Keratinocyte (primary cell): ENCODE data around the gene CDH16. TPM values are rescaled to one million over a fixed set of nuclear protein-coding genes. Genes with fewer than 3 reads are reported as not detected.

Experiments used
- DNase-seq: peaks from one replicate; pipeline ENCODE4 v3.0.0-alpha.2; 2011; ENCODE audit warnings: low read depth, missing footprints, low spot score
- FAIRE-seq: peaks from 2 replicates; lab custom pipeline; 2011; peaks lifted over from hg19 to GRCh38; lab: Jason Lieb, UNC
- H2AFZ ChIP-seq: 2 replicates; pipeline ENCODE4 v1.6.0; 2012; ENCODE audit warnings: low read length, control low read depth, inconsistent platforms; ENCODE audit not compliant: control insufficient read depth
- H3K27ac ChIP-seq: 2 replicates; pipeline ENCODE4 v1.5.1; 2011; ENCODE audit warnings: low read length; ENCODE audit not compliant: control insufficient read depth, insufficient read depth
- H3K27me3 ChIP-seq: 3 replicates; pipeline ENCODE4 v1.6.0; 2011; ENCODE audit warnings: low read length; ENCODE audit not compliant: control insufficient read depth, insufficient read depth; ENCODE audit errors: extremely low read depth
- H3K36me3 ChIP-seq, 2 experiments: 2 replicates in 1 of 2; 3 replicates in 1 of 2; pipeline ENCODE4 v1.5.1; 2011; ENCODE audit warnings: low read length in 2 of 2, mild to moderate bottlenecking in 1 of 2; ENCODE audit not compliant: control insufficient read depth in 2 of 2, insufficient read depth in 2 of 2; ENCODE audit errors: extremely low read depth in 1 of 2
- H3K4me1 ChIP-seq: 3 replicates; pipeline ENCODE4 v1.5.1; 2011; ENCODE audit warnings: low read length; ENCODE audit not compliant: control insufficient read depth, insufficient read depth; ENCODE audit errors: extremely low read depth
- H3K4me2 ChIP-seq: 3 replicates; pipeline ENCODE4 v1.6.0; 2011; ENCODE audit warnings: low read depth, low read length; ENCODE audit not compliant: control insufficient read depth, insufficient read depth; ENCODE audit errors: extremely low read depth
- H3K4me3 ChIP-seq, 3 experiments: fragments of 200-600 bp in 1 of 3; sonication (generic) in 1 of 3; 2 replicates in 2 of 3; 3 replicates in 1 of 3; pipeline ENCODE4 v1.5.1; 2011 to 2016; ENCODE audit warnings: low read length in 3 of 3, mild to moderate bottlenecking in 3 of 3, control low read depth in 2 of 3, inconsistent platforms in 1 of 3, low read depth in 1 of 3, mixed read lengths in 1 of 3, mixed run types in 1 of 3, moderate library complexity in 1 of 3; ENCODE audit not compliant: control insufficient read depth in 2 of 3, insufficient read depth in 2 of 3; ENCODE audit errors: extremely low read depth in 1 of 3
- H3K79me2 ChIP-seq: 2 replicates; pipeline ENCODE4 v1.6.0; 2012; ENCODE audit warnings: low read length; ENCODE audit not compliant: control insufficient read depth, insufficient read depth
- H3K9ac ChIP-seq: 3 replicates; pipeline ENCODE4 v1.6.0; 2011; ENCODE audit warnings: low read length; ENCODE audit not compliant: control insufficient read depth, insufficient read depth; ENCODE audit errors: extremely low read depth
- H3K9me1 ChIP-seq: 3 replicates; pipeline ENCODE4 v1.6.0; 2011; ENCODE audit warnings: low read length; ENCODE audit not compliant: control insufficient read depth, insufficient read depth; ENCODE audit errors: extremely low read depth
- H3K9me3 ChIP-seq: 2 replicates; pipeline ENCODE4 v1.5.1; 2012; ENCODE audit warnings: low read depth, low read length; ENCODE audit not compliant: control insufficient read depth
- H4K20me1 ChIP-seq: 3 replicates; pipeline ENCODE4 v1.6.0; 2011; ENCODE audit warnings: low read length; ENCODE audit not compliant: control insufficient read depth, insufficient read depth; ENCODE audit errors: extremely low read depth
- CTCF ChIP-seq, 3 experiments: IDR thresholded peaks in 1 of 3; conservative IDR thresholded peaks in 1 of 3; optimal IDR thresholded peaks in 1 of 3; 2 replicates in 2 of 3; 3 replicates in 1 of 3; pipeline versions ENCODE3 to v1.5.1; 2011; ENCODE audit warnings: low read length in 3 of 3, mild to moderate bottlenecking in 3 of 3, moderate library complexity in 2 of 3, control low read depth in 1 of 3, inconsistent platforms in 1 of 3; ENCODE audit not compliant: insufficient read depth in 2 of 3; ENCODE audit errors: extremely low read depth in 1 of 3
- EZH2 ChIP-seq: IDR thresholded peaks from one replicate; pipeline ENCODE4 v1.6.1; 2012; ENCODE audit warnings: inconsistent platforms, mild to moderate bottlenecking, low read length, moderate library complexity
- dilution Hi-C: fragments of 300-500 bp; cut with MboI; formaldehyde crosslinking; loops from one replicate; pipeline ENCODE4 v1.7.0; 2020; ENCODE audit warnings: low sequenced_read_pairs; ENCODE audit not compliant: extremely low pct_ligation_motif_present
- polyA plus RNA-seq, 5 experiments: library from polyadenylated mRNA; depleted of rRNA in 3 of 5; stranded (reverse) in 3 of 5; stranded (forward) in 1 of 5; unstranded in 1 of 5; fragments of >200 nt; gene quantifications; 1 replicate in 1 of 5; 2 replicates in 3 of 5; 3 replicates in 1 of 5; pipeline versions ENCODE4 v1.2.1 to v1.2.3, GENCODE V29; 2011 to 2012; ENCODE audit warnings: missing spikeins in 2 of 5, low read depth in 1 of 5, low replicate concordance in 1 of 5

The CDH16 gene
- polyA plus RNA-seq, 1 donor (not counting 4 experiments of a cell fraction or from before 2014, with no cell fraction given), result 0.45 TPM

GRCh38 chr16:66924527-66925321, 6.0 kb upstream of the CDH16 start:
- Histone ChIP-seq H2AFZ (no peak overlapping the region), H3K27me3 (peaks cover 44% of the 10 kb centered on the region), H4K20me1 (no peaks in the 10 kb centered on the region), H3K27ac (no peak overlapping the region), H3K9ac (no peak overlapping the region), H3K4me2 (peak overlapping the region; percentile 54), H3K9me1 (no peaks in the 10 kb centered on the region), H3K4me3 (peak overlapping the region in 2 of 3 experiments; percentile 13 to 20), H3K36me3 (no peaks in the 10 kb centered on the region), H3K4me1 (peaks cover 19% of the 10 kb centered on the region), H3K79me2 (no peaks in the 10 kb centered on the region), H3K9me3 (no peaks in the 10 kb centered on the region)
- DNase-seq, result no peak
- no peak for FAIRE-seq
- dilution Hi-C loops, result no loop called here
- peak in 2 of 3 experiments; percentile 55 to 68 for TF ChIP-seq CTCF (optimal IDR thresholded peaks at IDR 0.05 in 1 of 3, IDR thresholded peaks at IDR 0.05 in 1 of 3, conservative IDR thresholded peaks at IDR 0.05 in 1 of 3; ENCODE audit: extremely low read depth in 1 of 3, insufficient read depth in 2 of 3, low read length in 3 of 3)
- peak; percentile 77 for TF ChIP-seq EZH2

GRCh38 chr16:66923866-66924265, 5.2 kb upstream of the CDH16 start:
- Histone ChIP-seq H3K27me3 (peaks cover 44% of the 10 kb centered on the region), H3K4me1 (peaks cover 22% of the 10 kb centered on the region)

More at GRCh38 chr16:66923866-66924265, 5.2 kb upstream of the CDH16 start:
- FAIRE-seq (no peak), DNase-seq (no peak)
- no peaks in the 10 kb centered on the region for H3K9me3 ChIP-seq
- no peaks in the 10 kb centered on the region for H3K79me2 ChIP-seq
- H3K9me1 ChIP-seq, result no peaks in the 10 kb centered on the region
- H3K4me2 ChIP-seq, result no peak overlapping the region
- no peaks in the 10 kb centered on the region for H3K36me3 ChIP-seq
- no peak overlapping the region for H3K27ac ChIP-seq
- TF ChIP-seq EZH2 (peak; percentile 57), CTCF (optimal IDR thresholded peaks at IDR 0.05 in 1 of 3, IDR thresholded peaks at IDR 0.05 in 1 of 3, conservative IDR thresholded peaks at IDR 0.05 in 1 of 3; ENCODE audit: extremely low read depth in 1 of 3, insufficient read depth in 2 of 3, low read length in 3 of 3) (no peak)
- H3K9ac ChIP-seq, result no peak overlapping the region
- no peaks in the 10 kb centered on the region for H4K20me1 ChIP-seq
- no peak overlapping the region for H2AFZ ChIP-seq
- dilution Hi-C loops, result no loop called here
- H3K4me3 ChIP-seq, result no peak overlapping the region
